ENCODE data around the gene SYNE4. TPM values are rescaled to one million over a fixed set of nuclear protein-coding genes. Genes with fewer than 3 reads are reported as not detected.

The SYNE4 gene
- total and polyA plus RNA-seq, 10 donors: 0.54 to 1.6 (median 0.89) TPM; not detected in 1

Small RNAs within 50 kb of the gene (small RNA-seq; reads per million reads assigned to genes)
- 0 to 0.35 (median 0) reads per million in 4 donors for gene AF038458.1

Other genes starting within 250 kb of the SYNE4 start
- 10 to 100 TPM in 6 of 7 donors, 1 to 10 TPM in 1; 7.4 to 25.2 (median 14.4) TPM for gene ARHGAP33, start 233.2 kb downstream of the SYNE4 start, total RNA-seq
- gene ARHGAP33, start 233.2 kb downstream of the SYNE4 start, polyA plus RNA-seq: 10 to 100 TPM in 1 of 3 donors, 1 to 10 TPM in 2; 3.1 to 10.9 (median 5.1) TPM
- not detected for gene PRODH2, start 196.0 kb downstream of the SYNE4 start, total RNA-seq
- under 1 TPM in 1 of 3 donors, not detected in 2; 0.06 TPM for gene PRODH2, start 196.0 kb downstream of the SYNE4 start, polyA plus RNA-seq
- under 1 TPM in 2 of 7 donors, not detected in 5; 0.20 to 0.60 TPM for gene NPHS1, start 156.3 kb downstream of the SYNE4 start, total RNA-seq
- under 1 TPM; 0.10 to 0.58 (median 0.13) TPM for gene NPHS1, start 156.3 kb downstream of the SYNE4 start, polyA plus RNA-seq
- under 1 TPM in 1 of 7 donors, not detected in 6; 0.17 TPM for gene KIRREL2, start 151.9 kb downstream of the SYNE4 start, total RNA-seq
- gene KIRREL2, start 151.9 kb downstream of the SYNE4 start, polyA plus RNA-seq: under 1 TPM; 0.10 to 0.27 (median 0.11) TPM
- gene APLP1, start 140.2 kb downstream of the SYNE4 start, total RNA-seq: 1 to 10 TPM in 3 of 7 donors, under 1 TPM in 2, not detected in 2; 0.57 to 3.6 (median 1.1) TPM
- 1 to 10 TPM in 2 of 3 donors, under 1 TPM in 1; 0.99 to 2.6 (median 2.4) TPM for gene APLP1, start 140.2 kb downstream of the SYNE4 start, polyA plus RNA-seq
- gene NFKBID, start 108.3 kb downstream of the SYNE4 start, total RNA-seq: 10 to 100 TPM; 19.6 to 57.5 (median 30.3) TPM
- gene NFKBID, start 108.3 kb downstream of the SYNE4 start, polyA plus RNA-seq: 10 to 100 TPM; 12.6 to 19.7 (median 18.1) TPM
- 10 to 100 TPM; 31.5 to 80.4 (median 58.2) TPM for gene HCST, start 106.3 kb downstream of the SYNE4 start, total RNA-seq
- 100 to 1,000 TPM; 119 to 130 (median 122) TPM for gene HCST, start 106.3 kb downstream of the SYNE4 start, polyA plus RNA-seq
- gene TYROBP, start 100.5 kb downstream of the SYNE4 start, total RNA-seq: 100 to 1,000 TPM; 292 to 747 (median 403) TPM
- gene TYROBP, start 100.5 kb downstream of the SYNE4 start, polyA plus RNA-seq: 100 to 1,000 TPM; 281 to 446 (median 285) TPM
- 10 to 100 TPM in 4 of 7 donors, 1 to 10 TPM in 3; 7.8 to 18.2 (median 11.5) TPM for gene LRFN3, start 72.4 kb downstream of the SYNE4 start, total RNA-seq
- gene LRFN3, start 72.4 kb downstream of the SYNE4 start, polyA plus RNA-seq: 1 to 10 TPM in 2 of 3 donors, under 1 TPM in 1; 0.76 to 8.0 (median 1.2) TPM
- 10 to 100 TPM; 14.6 to 34.8 (median 16.3) TPM for gene SDHAF1, start 13.6 kb downstream of the SYNE4 start, total RNA-seq
- gene SDHAF1, start 13.6 kb downstream of the SYNE4 start, polyA plus RNA-seq: 10 to 100 TPM; 26.5 to 35.6 (median 33.6) TPM
- 10 to 100 TPM; 22.6 to 65.3 (median 28.3) TPM for gene ALKBH6, start 5.4 kb upstream of the SYNE4 start, total RNA-seq
- 10 to 100 TPM; 21.3 to 26.6 (median 24.3) TPM for gene ALKBH6, start 5.4 kb upstream of the SYNE4 start, polyA plus RNA-seq
- gene CLIP3, start 24.1 kb upstream of the SYNE4 start, total RNA-seq: 10 to 100 TPM in 5 of 7 donors, 1 to 10 TPM in 2; 6.8 to 18.0 (median 13.5) TPM
- 1 to 10 TPM; 2.7 to 3.2 (median 3.1) TPM for gene CLIP3, start 24.1 kb upstream of the SYNE4 start, polyA plus RNA-seq
- 1 to 10 TPM; 3.5 to 7.9 (median 5.1) TPM for gene THAP8, start 45.5 kb upstream of the SYNE4 start, total RNA-seq
- gene THAP8, start 45.5 kb upstream of the SYNE4 start, polyA plus RNA-seq: 1 to 10 TPM; 2.4 to 7.1 (median 4.4) TPM
- gene WDR62, start 46.1 kb upstream of the SYNE4 start, total RNA-seq: 1 to 10 TPM; 1.7 to 5.2 (median 3.0) TPM
- gene WDR62, start 46.1 kb upstream of the SYNE4 start, polyA plus RNA-seq: 1 to 10 TPM; 1.3 to 2.1 (median 1.6) TPM
- not detected for gene OVOL3, start 102.3 kb upstream of the SYNE4 start, total RNA-seq
- gene OVOL3, start 102.3 kb upstream of the SYNE4 start, polyA plus RNA-seq: under 1 TPM; 0.11 to 0.22 (median 0.19) TPM
- gene POLR2I, start 106.1 kb upstream of the SYNE4 start, total RNA-seq: 10 to 100 TPM; 23.1 to 42.3 (median 36.6) TPM
- gene POLR2I, start 106.1 kb upstream of the SYNE4 start, polyA plus RNA-seq: 10 to 100 TPM; 46.2 to 60.3 (median 52.4) TPM
- 100 to 1,000 TPM in 3 of 7 donors, 10 to 100 TPM in 4; 87.8 to 120 (median 95.5) TPM for gene TBCB, start 106.7 kb upstream of the SYNE4 start, total RNA-seq
- 100 to 1,000 TPM; 152 to 170 (median 155) TPM for gene TBCB, start 106.7 kb upstream of the SYNE4 start, polyA plus RNA-seq
- 100 to 1,000 TPM; 130 to 602 (median 373) TPM for gene CAPNS1, start 131.3 kb upstream of the SYNE4 start, total RNA-seq
- 100 to 1,000 TPM; 247 to 431 (median 321) TPM for gene CAPNS1, start 131.3 kb upstream of the SYNE4 start, polyA plus RNA-seq
- 10 to 100 TPM in 5 of 7 donors, 1 to 10 TPM in 2; 6.3 to 40.9 (median 20.4) TPM for gene COX7A1, start 143.6 kb upstream of the SYNE4 start, total RNA-seq
- 10 to 100 TPM; 20.0 to 37.6 (median 26.3) TPM for gene COX7A1, start 143.6 kb upstream of the SYNE4 start, polyA plus RNA-seq
- 1 to 10 TPM; 3.1 to 7.1 (median 4.4) TPM for gene ZNF565, start 205.9 kb upstream of the SYNE4 start, total RNA-seq
- gene ZNF565, start 205.9 kb upstream of the SYNE4 start, polyA plus RNA-seq: 1 to 10 TPM; 1.2 to 1.7 (median 1.6) TPM
- 10 to 100 TPM; 43.6 to 66.3 (median 54.4) TPM for gene ZNF146, start 206.3 kb upstream of the SYNE4 start, total RNA-seq
- gene ZNF146, start 206.3 kb upstream of the SYNE4 start, polyA plus RNA-seq: 10 to 100 TPM; 19.1 to 27.0 (median 21.3) TPM